ENCODE data around the gene SCYGR5.

DNA sequence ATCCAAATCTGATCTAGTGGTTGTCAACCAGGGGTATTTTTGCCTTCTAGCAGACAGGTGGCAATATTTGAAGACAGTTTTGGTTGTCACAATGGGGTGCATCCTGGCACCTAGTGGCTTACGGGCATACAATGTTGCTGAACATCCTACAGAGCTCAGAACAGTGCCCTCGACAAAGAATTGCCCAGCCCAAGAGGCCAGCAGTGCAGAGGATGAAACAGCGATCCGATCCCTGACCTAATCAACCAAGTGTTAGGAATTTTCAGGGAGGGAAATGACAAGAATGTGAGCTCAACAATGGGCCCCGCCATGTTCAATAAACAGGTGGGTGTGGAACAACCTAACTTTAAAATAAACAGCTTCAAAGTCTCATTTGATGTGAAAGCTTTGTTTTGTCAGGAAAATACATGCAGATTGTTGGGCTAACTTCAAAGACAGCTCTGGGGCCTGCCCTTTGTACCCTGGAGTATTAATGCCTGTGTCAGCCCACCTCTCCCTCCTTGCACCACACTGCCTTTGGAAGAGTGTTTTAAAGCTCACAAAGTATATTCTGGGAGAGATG, 22.5 kb upstream of the SCYGR5 start:
- no peak for TF ChIP-seq POLR2A (IDR thresholded peaks at IDR 0.05)
- TF ChIP-seq, protein P1, sequence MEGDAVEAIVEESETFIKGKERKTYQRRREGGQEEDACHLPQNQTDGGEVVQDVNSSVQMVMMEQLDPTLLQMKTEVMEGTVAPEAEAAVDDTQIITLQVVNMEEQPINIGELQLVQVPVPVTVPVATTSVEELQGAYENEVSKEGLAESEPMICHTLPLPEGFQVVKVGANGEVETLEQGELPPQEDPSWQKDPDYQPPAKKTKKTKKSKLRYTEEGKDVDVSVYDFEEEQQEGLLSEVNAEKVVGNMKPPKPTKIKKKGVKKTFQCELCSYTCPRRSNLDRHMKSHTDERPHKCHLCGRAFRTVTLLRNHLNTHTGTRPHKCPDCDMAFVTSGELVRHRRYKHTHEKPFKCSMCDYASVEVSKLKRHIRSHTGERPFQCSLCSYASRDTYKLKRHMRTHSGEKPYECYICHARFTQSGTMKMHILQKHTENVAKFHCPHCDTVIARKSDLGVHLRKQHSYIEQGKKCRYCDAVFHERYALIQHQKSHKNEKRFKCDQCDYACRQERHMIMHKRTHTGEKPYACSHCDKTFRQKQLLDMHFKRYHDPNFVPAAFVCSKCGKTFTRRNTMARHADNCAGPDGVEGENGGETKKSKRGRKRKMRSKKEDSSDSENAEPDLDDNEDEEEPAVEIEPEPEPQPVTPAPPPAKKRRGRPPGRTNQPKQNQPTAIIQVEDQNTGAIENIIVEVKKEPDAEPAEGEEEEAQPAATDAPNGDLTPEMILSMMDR (IDR thresholded peaks at IDR 0.05), result no peak

All from uterus (tissue), 2 donors.